GM23338 (cell line): ENCODE results near the gene RAD51B. TPM values are rescaled to one million over a fixed set of nuclear protein-coding genes. Genes with fewer than 3 reads are reported as not detected.

Source experiments
- ATAC-seq: fragments of 200-7000 bp; cut with Tn5 transposase; 3 replicates; pipeline ENCODE4 v1.9.1; 2020
- DNase-seq: peaks from one replicate; pipeline ENCODE4 v3.0.0-alpha.2; 2015; ENCODE audit warnings: low spot score
- H2AFZ ChIP-seq: fragments of 200-600 bp; sonication (generic); 2 replicates; pipeline ENCODE4 v1.8.0; 2016; ENCODE audit warnings: antibody characterized with exemption, mild to moderate bottlenecking, moderate library complexity
- H3F3A ChIP-seq: fragments of 200-600 bp; sonication (generic); replicated peaks from 2 replicates; pipeline ENCODE4 v1.8.0; 2017; ENCODE audit warnings: antibody characterized with exemption, mixed run types, low read depth
- H3K27ac ChIP-seq: fragments of 200-600 bp; sonication (generic); 2 replicates; pipeline ENCODE4 v1.6.1; 2016; ENCODE audit warnings: low read depth
- H3K27me3 ChIP-seq: fragments of 200-600 bp; sonication (generic); 2 replicates; pipeline ENCODE4 v1.8.0; 2016; ENCODE audit warnings: mild to moderate bottlenecking, mixed run types, moderate library complexity; ENCODE audit not compliant: insufficient read depth
- H3K36me3 ChIP-seq: fragments of 200-600 bp; sonication (generic); 2 replicates; pipeline ENCODE4 v1.8.0; 2016; ENCODE audit warnings: mild to moderate bottlenecking; ENCODE audit not compliant: insufficient read depth
- H3K4me1 ChIP-seq: fragments of 200-600 bp; sonication (generic); 2 replicates; pipeline ENCODE4 v1.8.0; 2016; ENCODE audit warnings: mild to moderate bottlenecking, moderate library complexity; ENCODE audit not compliant: insufficient read depth
- H3K4me2 ChIP-seq: fragments of 200-600 bp; sonication (generic); 2 replicates; pipeline ENCODE4 v1.7.1; 2017; ENCODE audit warnings: mixed run types
- H3K4me3 ChIP-seq: fragments of 200-600 bp; sonication (generic); 2 replicates; pipeline ENCODE4 v1.6.1; 2016; ENCODE audit warnings: mixed run types
- H3K79me2 ChIP-seq: fragments of 200-600 bp; sonication (generic); replicated peaks from 2 replicates; pipeline ENCODE4 v1.8.0; 2017; ENCODE audit warnings: mild to moderate bottlenecking; ENCODE audit not compliant: insufficient read depth
- H3K9me2 ChIP-seq: fragments of 200-600 bp; sonication (generic); 2 replicates; pipeline ENCODE4 v1.8.0; 2017; ENCODE audit not compliant: insufficient read depth
- H4K20me1 ChIP-seq: fragments of 200-600 bp; sonication (generic); replicated peaks from 2 replicates; pipeline ENCODE4 v1.8.0; 2017; ENCODE audit warnings: mild to moderate bottlenecking; ENCODE audit not compliant: insufficient read depth
- H3K27ac Mint-ChIP-seq: 2 replicates; pipeline ENCODE4 v1.8.0; 2020; ENCODE audit warnings: inconsistent platforms, mild to moderate bottlenecking, moderate library complexity, mixed read lengths
- H3K27me3 Mint-ChIP-seq: 3 replicates; pipeline ENCODE4 v1.8.0; 2022; ENCODE audit warnings: low read depth, mild to moderate bottlenecking, moderate library complexity, mixed read lengths, inconsistent platforms; ENCODE audit not compliant: insufficient read depth, poor library complexity
- H3K36me3 Mint-ChIP-seq: 3 replicates; pipeline ENCODE4 v1.8.0; 2021; ENCODE audit warnings: low read depth, mild to moderate bottlenecking, inconsistent platforms, moderate library complexity, mixed read lengths
- H3K4me1 Mint-ChIP-seq: 3 replicates; pipeline ENCODE4 v1.8.0; 2020; ENCODE audit warnings: mild to moderate bottlenecking, inconsistent platforms, mixed read lengths
- H3K4me3 Mint-ChIP-seq: 3 replicates; pipeline ENCODE4 v1.8.0; 2021; ENCODE audit warnings: moderate library complexity, mild to moderate bottlenecking, inconsistent platforms, mixed read lengths
- H3K9me3 Mint-ChIP-seq: 3 replicates; pipeline ENCODE4 v1.8.0; 2020; ENCODE audit warnings: moderate library complexity, mild to moderate bottlenecking, inconsistent platforms, mixed read lengths
- CREB1 ChIP-seq: fragments of 250-450 bp; sonication (Bioruptor Pico); IDR thresholded peaks from 2 replicates; pipeline ENCODE4 v1.5.0; 2020; ENCODE audit warnings: low read depth, mild to moderate bottlenecking, moderate library complexity
- EZH2phosphoT487 ChIP-seq: fragments of 200-600 bp; sonication (generic); IDR thresholded peaks from one replicate; pipeline ENCODE4 v1.8.1; 2018; ENCODE audit warnings: antibody characterized with exemption; ENCODE audit not compliant: unreplicated experiment
- JUNB ChIP-seq: IDR thresholded peaks from one replicate; pipeline ENCODE4 v1.6.1; 2016; ENCODE audit warnings: antibody characterized with exemption; ENCODE audit not compliant: unreplicated experiment
- NANOG ChIP-seq: IDR thresholded peaks from 2 replicates; pipeline ENCODE4 v1.6.1; 2016; ENCODE audit warnings: antibody characterized with exemption, borderline replicate concordance
- STAT1 ChIP-seq: IDR thresholded peaks from one replicate; pipeline ENCODE4 v1.6.1; 2016; ENCODE audit warnings: antibody characterized with exemption; ENCODE audit not compliant: unreplicated experiment
- ZNF331 ChIP-seq: fragments of 250-450 bp; sonication (Bioruptor Pico); IDR thresholded peaks from 2 replicates; pipeline ENCODE4 v1.5.0; 2020; ENCODE audit warnings: low read depth, mild to moderate bottlenecking, moderate library complexity
- polyA plus RNA-seq: library from polyadenylated mRNA; unstranded; fragments of >200 nt; fragmentation: Nextera tagmentation; extraction: Ambion mirVana; gene quantifications from 2 replicates; pipeline ENCODE4 v1.2.1, GENCODE V29; 2016
- total RNA-seq: library from RNA; depleted of rRNA; stranded (reverse); fragments of >200 nt; shearing (Covaris generic); gene quantifications from 2 replicates; pipeline ENCODE4 v1.2.3, GENCODE V29; 2014
- TF ChIP-seq, protein P1 (sequence below): IDR thresholded peaks from one replicate; pipeline ENCODE4 v1.6.1; 2018; ENCODE audit warnings: antibody characterized with exemption; ENCODE audit not compliant: unreplicated experiment
- TF ChIP-seq, protein P2 (sequence below): IDR thresholded peaks from 2 replicates; pipeline ENCODE4 v1.6.1; 2016; ENCODE audit warnings: antibody characterized with exemption

The RAD51B gene
- total and polyA plus RNA-seq, 2 experiments from 2014 or later = 15.7 to 29.1 TPM

DNA sequence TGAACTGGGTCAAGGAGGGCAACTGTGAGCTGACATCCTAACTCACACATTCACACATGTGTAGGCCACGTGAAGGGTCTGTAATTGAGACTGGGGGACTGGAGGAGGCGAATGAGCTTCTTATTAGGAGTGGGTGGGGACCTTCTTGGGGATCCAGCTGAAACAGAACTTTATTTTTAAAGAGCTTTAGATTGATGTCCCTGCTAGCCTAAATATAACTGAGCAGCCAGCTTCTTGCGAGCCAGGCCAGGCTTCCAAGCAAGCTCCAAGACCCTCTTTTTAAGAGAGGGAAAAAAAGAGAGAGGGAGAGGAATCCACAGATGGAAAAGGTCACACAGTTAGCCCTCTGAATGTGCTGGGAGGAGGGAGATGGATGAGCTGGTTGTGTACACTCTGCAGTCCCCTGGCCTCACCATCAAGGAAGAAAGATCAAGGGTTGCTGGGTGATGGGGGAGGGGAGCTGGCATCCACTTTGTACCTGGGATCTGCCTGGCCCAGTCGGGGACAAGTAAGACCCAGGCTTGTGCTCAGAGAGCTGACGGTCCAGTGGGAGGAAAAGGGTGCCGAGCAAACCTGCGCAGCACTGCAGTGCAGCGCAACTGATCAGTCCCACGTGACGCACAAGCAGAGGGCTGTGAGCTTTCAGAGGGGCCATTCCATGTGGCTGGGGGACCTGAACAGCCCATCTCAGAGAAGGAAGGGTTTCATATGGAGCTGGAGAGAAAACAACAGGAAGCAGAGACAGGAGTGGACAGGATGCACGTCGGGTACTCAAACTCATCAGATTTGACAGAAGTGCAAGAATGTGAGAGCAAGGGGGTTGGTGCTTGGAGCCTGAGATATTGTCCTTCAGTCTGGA lies 818.8 kb downstream of the RAD51B start:
- Histone ChIP-seq H3K27ac (no peak overlapping the region), H4K20me1 (no peaks in the 10 kb centered on the region), H3F3A (no peaks in the 10 kb centered on the region), H3K4me1 (peaks cover 8% of the 10 kb centered on the region; the same call in 1 of the 2 replicates), H3K79me2 (no peaks in the 10 kb centered on the region), H3K4me3 (no peak overlapping the region), H2AFZ (peak overlapping the region; percentile 74), H3K36me3 (no peaks in the 10 kb centered on the region; the same call in 1 of the 2 replicates), H3K9me2 (no peaks in the 10 kb centered on the region), H3K4me2 (peak overlapping the region; percentile 38; the same call in 1 of the 2 replicates), H3K27me3 (no peaks in the 10 kb centered on the region)
- H3K27me3 Mint-ChIP-seq = peaks cover 2% of the 10 kb centered on the region
- no peak overlapping the region for H3K4me3 Mint-ChIP-seq
- no peak for DNase-seq
- H3K9me3 Mint-ChIP-seq = peaks cover 21% of the 10 kb centered on the region
- ATAC-seq = no peak; the same call in 2 of the 3 replicates
- H3K36me3 Mint-ChIP-seq = peaks cover 11% of the 10 kb centered on the region; the same call in 2 of the 3 replicates
- H3K27ac Mint-ChIP-seq = no peak overlapping the region
- H3K4me1 Mint-ChIP-seq = peaks cover 12% of the 10 kb centered on the region
- TF ChIP-seq STAT1 (no peak), ZNF331 (CRISPR knock-in tag) (no peak), CREB1 (CRISPR knock-in tag) (no peak), NANOG (no peak), EZH2phosphoT487 (no peak)

DNA sequence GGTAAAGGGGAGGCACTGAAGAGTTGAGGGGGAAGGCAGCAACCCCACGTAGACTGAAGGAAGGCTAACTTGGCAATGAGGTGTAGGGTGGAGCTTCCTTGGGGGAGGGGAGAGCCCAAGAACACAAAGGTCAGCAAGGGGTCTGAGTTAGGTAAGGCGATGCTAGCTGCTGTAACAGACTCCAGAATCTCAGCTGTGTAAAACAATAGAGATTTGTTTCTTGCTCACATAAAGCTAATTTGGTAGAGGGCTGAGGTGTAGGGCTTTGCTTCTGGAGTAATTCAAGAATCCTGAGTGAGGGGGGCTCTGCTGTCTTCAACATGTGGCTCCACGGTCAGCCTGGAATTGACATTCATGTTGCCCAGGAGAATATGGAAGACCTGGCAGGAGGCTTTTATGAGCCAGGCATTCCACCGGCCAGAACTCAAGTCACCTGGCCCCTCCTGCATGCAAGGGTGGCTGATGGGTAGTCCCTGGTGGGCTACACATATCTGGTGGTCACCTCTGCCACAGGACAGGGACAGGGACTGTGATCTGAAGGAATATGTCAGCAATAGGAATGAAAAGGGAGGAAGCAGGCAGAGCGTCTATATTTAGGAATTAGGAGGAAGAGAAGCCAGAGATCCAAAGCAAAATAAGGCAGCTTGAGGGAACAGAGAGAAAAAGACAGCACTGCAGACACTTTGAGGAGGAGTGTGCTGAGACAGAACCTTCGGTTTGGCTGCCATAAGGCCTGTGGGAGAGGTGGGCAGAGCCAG lies 819.6 kb downstream of the RAD51B start:
- Mint-ChIP-seq H3K27ac (no peak overlapping the region), H3K27me3 (peaks cover 2% of the 10 kb centered on the region), H3K4me1 (peaks cover 7% of the 10 kb centered on the region), H3K4me3 (no peak overlapping the region), H3K9me3 (peaks cover 29% of the 10 kb centered on the region), H3K36me3 (peaks cover 15% of the 10 kb centered on the region; the same call in 2 of the 3 replicates)
- ATAC-seq (peak; percentile 40; the same call in 2 of the 3 replicates), DNase-seq (no peak)
- no peak overlapping the region for H3K27ac ChIP-seq
- H3K4me1 ChIP-seq = peaks cover 8% of the 10 kb centered on the region; the same call in 1 of the 2 replicates
- no peaks in the 10 kb centered on the region for H3K27me3 ChIP-seq
- no peak overlapping the region for H3K4me3 ChIP-seq
- peak overlapping the region; percentile 74; the same call in 1 of the 2 replicates for H2AFZ ChIP-seq
- no peaks in the 10 kb centered on the region; the same call in 1 of the 2 replicates for H3K36me3 ChIP-seq
- H3K9me2 ChIP-seq = no peaks in the 10 kb centered on the region
- H3F3A ChIP-seq = no peaks in the 10 kb centered on the region
- H3K79me2 ChIP-seq = no peaks in the 10 kb centered on the region
- H3K4me2 ChIP-seq = peak overlapping the region; percentile 38; the same call in 1 of the 2 replicates
- H4K20me1 ChIP-seq = no peaks in the 10 kb centered on the region
- no peak for TF ChIP-seq ZNF331 (CRISPR knock-in tag)
- TF ChIP-seq JUNB = no peak
- TF ChIP-seq, protein P1, sequence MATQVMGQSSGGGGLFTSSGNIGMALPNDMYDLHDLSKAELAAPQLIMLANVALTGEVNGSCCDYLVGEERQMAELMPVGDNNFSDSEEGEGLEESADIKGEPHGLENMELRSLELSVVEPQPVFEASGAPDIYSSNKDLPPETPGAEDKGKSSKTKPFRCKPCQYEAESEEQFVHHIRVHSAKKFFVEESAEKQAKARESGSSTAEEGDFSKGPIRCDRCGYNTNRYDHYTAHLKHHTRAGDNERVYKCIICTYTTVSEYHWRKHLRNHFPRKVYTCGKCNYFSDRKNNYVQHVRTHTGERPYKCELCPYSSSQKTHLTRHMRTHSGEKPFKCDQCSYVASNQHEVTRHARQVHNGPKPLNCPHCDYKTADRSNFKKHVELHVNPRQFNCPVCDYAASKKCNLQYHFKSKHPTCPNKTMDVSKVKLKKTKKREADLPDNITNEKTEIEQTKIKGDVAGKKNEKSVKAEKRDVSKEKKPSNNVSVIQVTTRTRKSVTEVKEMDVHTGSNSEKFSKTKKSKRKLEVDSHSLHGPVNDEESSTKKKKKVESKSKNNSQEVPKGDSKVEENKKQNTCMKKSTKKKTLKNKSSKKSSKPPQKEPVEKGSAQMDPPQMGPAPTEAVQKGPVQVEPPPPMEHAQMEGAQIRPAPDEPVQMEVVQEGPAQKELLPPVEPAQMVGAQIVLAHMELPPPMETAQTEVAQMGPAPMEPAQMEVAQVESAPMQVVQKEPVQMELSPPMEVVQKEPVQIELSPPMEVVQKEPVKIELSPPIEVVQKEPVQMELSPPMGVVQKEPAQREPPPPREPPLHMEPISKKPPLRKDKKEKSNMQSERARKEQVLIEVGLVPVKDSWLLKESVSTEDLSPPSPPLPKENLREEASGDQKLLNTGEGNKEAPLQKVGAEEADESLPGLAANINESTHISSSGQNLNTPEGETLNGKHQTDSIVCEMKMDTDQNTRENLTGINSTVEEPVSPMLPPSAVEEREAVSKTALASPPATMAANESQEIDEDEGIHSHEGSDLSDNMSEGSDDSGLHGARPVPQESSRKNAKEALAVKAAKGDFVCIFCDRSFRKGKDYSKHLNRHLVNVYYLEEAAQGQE = no peak
- TF ChIP-seq STAT1 = no peak
- TF ChIP-seq, protein P2, sequence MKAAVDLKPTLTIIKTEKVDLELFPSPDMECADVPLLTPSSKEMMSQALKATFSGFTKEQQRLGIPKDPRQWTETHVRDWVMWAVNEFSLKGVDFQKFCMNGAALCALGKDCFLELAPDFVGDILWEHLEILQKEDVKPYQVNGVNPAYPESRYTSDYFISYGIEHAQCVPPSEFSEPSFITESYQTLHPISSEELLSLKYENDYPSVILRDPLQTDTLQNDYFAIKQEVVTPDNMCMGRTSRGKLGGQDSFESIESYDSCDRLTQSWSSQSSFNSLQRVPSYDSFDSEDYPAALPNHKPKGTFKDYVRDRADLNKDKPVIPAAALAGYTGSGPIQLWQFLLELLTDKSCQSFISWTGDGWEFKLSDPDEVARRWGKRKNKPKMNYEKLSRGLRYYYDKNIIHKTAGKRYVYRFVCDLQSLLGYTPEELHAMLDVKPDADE = no peak
